Regular cardiac myocyte (primary cell): ENCODE results near the gene ESM1. TPM values are rescaled to one million over a fixed set of nuclear protein-coding genes. Genes with fewer than 3 reads are reported as not detected.

Source experiments
- total RNA-seq: library from RNA; depleted of rRNA; stranded (reverse); fragments of >200 nt; gene quantifications from 2 replicates; pipeline ENCODE4 v1.2.3, GENCODE V29; 2014

The ESM1 gene
- total RNA-seq: 42.3 and 338 TPM in 2 replicates

GRCh38 chr5:54985301-54986268, at the start of gene ESM1:
Gene ESM1, minus strand, starts transcription at chr5:54985593. Its CDS starts 76 bp downstream, at chr5:54985517.

Other genes with a start within 250 kb of the ESM1 start
- 0.28 and 1.2 TPM in 2 replicates for gene GZMK, start 38.7 kb upstream of the ESM1 start, total RNA-seq
- not detected in 2 replicates for gene GZMA, start 117.1 kb upstream of the ESM1 start, total RNA-seq
- gene GPX8, start 174.6 kb upstream of the ESM1 start, total RNA-seq: 165 and 182 TPM in 2 replicates
- 0.19 and 0.56 TPM in 2 replicates for gene CDC20B, start 187.6 kb upstream of the ESM1 start, total RNA-seq
- not detected in 2 replicates for gene MCIDAS, start 241.7 kb upstream of the ESM1 start, total RNA-seq
- under 0.01 and 0.56 TPM in 2 replicates for gene CCNO, start 248.0 kb upstream of the ESM1 start, total RNA-seq